NT2/D1 (cell line): ENCODE measurements around the gene C20orf144.

ENCODE experiments used
- SUZ12 ChIP-seq: IDR thresholded peaks from 2 replicates; pipeline ENCODE4 v1.6.1; 2011; ENCODE audit not compliant: insufficient read length, insufficient read depth; ENCODE audit errors: extremely low read depth
- ZNF274 ChIP-seq: IDR thresholded peaks from 2 replicates; pipeline ENCODE4 v1.6.1; 2011; ENCODE audit warnings: mild to moderate bottlenecking, low read depth, low read length

DNA sequence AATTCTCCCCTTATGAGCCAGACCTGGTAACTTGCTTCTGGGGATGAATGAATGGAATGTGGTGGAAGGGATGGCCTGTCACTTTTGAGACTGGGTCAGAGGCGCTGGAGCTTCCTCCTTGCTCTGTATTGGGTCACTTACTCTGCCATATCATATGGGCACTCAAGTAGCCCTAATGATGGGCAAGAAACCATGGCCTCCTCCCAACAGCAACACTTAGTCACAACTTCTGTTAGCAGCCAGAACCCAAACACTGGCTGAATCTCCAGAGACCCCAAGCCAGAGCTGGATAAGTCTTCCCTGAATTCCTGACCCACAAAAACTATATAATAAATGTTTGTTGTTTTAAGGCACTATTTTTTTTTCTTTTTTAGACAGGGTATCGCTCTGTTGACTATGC is 18.6 kb downstream of the C20orf144 start:
- TF ChIP-seq SUZ12 = no peak
- no peak for TF ChIP-seq ZNF274
